B cell (primary cell): ENCODE results near the gene KCNMB2. TPM values are rescaled to one million over a fixed set of nuclear protein-coding genes. Genes with fewer than 3 reads are reported as not detected.

Source experiments
- ATAC-seq: fragments of 200-7000 bp; cut with Tn5 transposase; one replicate; pipeline ENCODE4 v1.10.0; 2021; ENCODE audit warnings: low read depth, mild to moderate bottlenecking, moderate number of reproducible peaks, moderate library complexity
- CTCF ChIA-PET: fragments of 350-600 bp; sonication (Branson Sonifier 250); formaldehyde crosslinking; loops from one replicate; lab custom pipeline; 2021; ENCODE audit warnings: antibody characterized with exemption, inconsistent platforms; lab: Charles Lee
- POLR2A ChIA-PET: fragments of 350-600 bp; sonication (Branson Sonifier 250); formaldehyde crosslinking; loops from one replicate; lab custom pipeline; 2021; ENCODE audit warnings: antibody characterized with exemption; lab: Charles Lee
- DNase-seq: peaks from one replicate; pipeline ENCODE4 v3.0.0; 2013
- H2AFZ ChIP-seq: 2 replicates; pipeline ENCODE4 v1.6.1; 2012; ENCODE audit warnings: mild to moderate bottlenecking, low read depth, low read length; ENCODE audit not compliant: insufficient read depth, poor library complexity, severe bottlenecking
- H3K27ac ChIP-seq, 2 donors: 1 replicate in 1 of 2; 2 replicates in 1 of 2; pipeline ENCODE4 v1.5.1; 2012 to 2013; ENCODE audit warnings: low read length in 2 of 2, mild to moderate bottlenecking in 2 of 2, moderate library complexity in 1 of 2
- H3K27me3 ChIP-seq, 4 experiments: fragments of 200-600 bp in 1 of 4; sonication (generic) in 1 of 4; replicated peaks in 1 of 4; 1 replicate in 2 of 4; 2 replicates in 2 of 4; pipeline versions ENCODE4 v1.6.1 to v1.7.0; 2013 to 2016; ENCODE audit warnings: low read length in 3 of 4, mild to moderate bottlenecking in 2 of 4, mixed read lengths in 1 of 4, moderate library complexity in 1 of 4; ENCODE audit not compliant: insufficient read depth in 4 of 4, control insufficient read depth in 3 of 4; ENCODE audit errors: control extremely low read depth in 1 of 4
- H3K36me3 ChIP-seq, 2 experiments: replicated peaks in 1 of 2; 1 replicate in 1 of 2; 2 replicates in 1 of 2; pipeline versions ENCODE4 v1.6.1 to v1.7.1; 2013; ENCODE audit warnings: low read length in 1 of 2; ENCODE audit not compliant: insufficient read depth in 2 of 2, control insufficient read depth in 1 of 2; ENCODE audit errors: control extremely low read depth in 1 of 2, extremely low read depth in 1 of 2
- H3K4me1 ChIP-seq, 2 donors: fragments of 200-600 bp in 1 of 2; sonication (generic) in 1 of 2; 1 replicate in 1 of 2; 2 replicates in 1 of 2; pipeline versions ENCODE4 v1.5.1 to v1.6.1; 2013 to 2017; ENCODE audit warnings: low read length in 2 of 2; ENCODE audit not compliant: control insufficient read depth in 2 of 2, insufficient read depth in 2 of 2
- H3K4me2 ChIP-seq: replicated peaks from 2 replicates; pipeline ENCODE3; 2012; ENCODE audit warnings: mild to moderate bottlenecking, low read depth, low read length; ENCODE audit not compliant: poor library complexity, severe bottlenecking
- H3K4me3 ChIP-seq, 5 experiments: fragments of 200-600 bp in 1 of 5; sonication (generic) in 1 of 5; 1 replicate in 3 of 5; 2 replicates in 2 of 5; pipeline versions ENCODE4 v1.5.1 to v1.7.0; 2011 to 2016; ENCODE audit warnings: low read length in 4 of 5, mild to moderate bottlenecking in 4 of 5, low read depth in 2 of 5, control low read depth in 1 of 5, moderate library complexity in 1 of 5; ENCODE audit not compliant: insufficient read depth in 1 of 5; ENCODE audit errors: control extremely low read depth in 1 of 5, extremely low read depth in 1 of 5
- H3K79me2 ChIP-seq: fragments of 200-600 bp; sonication (generic); one replicate; pipeline ENCODE4 v1.6.0; 2016; ENCODE audit warnings: low read length; ENCODE audit not compliant: control insufficient read depth, insufficient read depth
- H3K9ac ChIP-seq: fragments of 200-600 bp; sonication (generic); 2 replicates; pipeline ENCODE4 v1.6.1; 2017; ENCODE audit warnings: mild to moderate bottlenecking, low read length, moderate library complexity
- H3K9me3 ChIP-seq, 3 donors: one replicate each; pipeline versions ENCODE4 v1.6.1 to v1.7.1; 2013; ENCODE audit warnings: low read length in 2 of 3; ENCODE audit not compliant: control insufficient read depth in 2 of 3, insufficient read depth in 1 of 3; ENCODE audit errors: control extremely low read depth in 1 of 3
- H4K20me1 ChIP-seq: 2 replicates; pipeline ENCODE4 v1.6.0; 2012; ENCODE audit warnings: mild to moderate bottlenecking, low read length; ENCODE audit not compliant: insufficient read depth, control insufficient read depth, poor library complexity, severe bottlenecking
- H3K27ac Mint-ChIP-seq: one replicate; pipeline ENCODE4 v1.8.0; 2021; ENCODE audit warnings: mixed read lengths
- H3K27me3 Mint-ChIP-seq: one replicate; pipeline ENCODE4 v1.8.0; 2021; ENCODE audit warnings: mixed read lengths
- H3K4me1 Mint-ChIP-seq: one replicate; pipeline ENCODE4 v1.8.0; 2021; ENCODE audit warnings: mixed read lengths
- H3K4me3 Mint-ChIP-seq: one replicate; pipeline ENCODE4 v1.8.0; 2021; ENCODE audit warnings: mixed read lengths
- H3K9me3 Mint-ChIP-seq: one replicate; pipeline ENCODE4 v1.8.0; 2022; ENCODE audit warnings: mixed read lengths; ENCODE audit not compliant: insufficient read depth
- EZH2 ChIP-seq: IDR thresholded peaks from 2 replicates; pipeline ENCODE4 v1.6.1; 2012; ENCODE audit warnings: borderline replicate concordance, low read depth, mild to moderate bottlenecking, moderate library complexity, low read length; ENCODE audit not compliant: insufficient read depth, poor library complexity, severe bottlenecking
- WGBS: methylation state at CpG from one replicate; pipeline ENCODE4 v1.1.5; 2013; ENCODE audit warnings: missing lambda C conversion rate; ENCODE audit not compliant: insufficient coverage; 5-methylcytosine and 5-hydroxymethylcytosine counted together
- intact Hi-C: fragments of 100-400 bp; cut with micrococcal nuclease; formaldehyde crosslinking; loops from one replicate; pipeline ENCODE4 v1.10.0; 2022
- polyA plus RNA-seq: library from polyadenylated mRNA; depleted of rRNA; stranded (reverse); fragments of >200 nt; gene quantifications from 2 replicates; pipeline ENCODE4 v1.2.3, GENCODE V29; 2012
- total RNA-seq, 2 donors: library from RNA; stranded (reverse); fragments of 120-200 nt in 1 of 2; gene quantifications; 1 replicate in 1 of 2; 2 replicates in 1 of 2; pipeline versions ENCODE4 v1.2.3 to v1.2.4, GENCODE V29; 2013 to 2022
- TF ChIP-seq, protein P1 (sequence below): fragments of 200-600 bp; IDR thresholded peaks from one replicate; pipeline ENCODE4 v1.8.0; 2022; ENCODE audit warnings: antibody characterized with exemption, mild to moderate bottlenecking

KCNMB2 gene
- total and polyA plus RNA-seq, 2 donors (not counting 1 experiment from before 2014, with no cell fraction given), result not detected

DNA sequence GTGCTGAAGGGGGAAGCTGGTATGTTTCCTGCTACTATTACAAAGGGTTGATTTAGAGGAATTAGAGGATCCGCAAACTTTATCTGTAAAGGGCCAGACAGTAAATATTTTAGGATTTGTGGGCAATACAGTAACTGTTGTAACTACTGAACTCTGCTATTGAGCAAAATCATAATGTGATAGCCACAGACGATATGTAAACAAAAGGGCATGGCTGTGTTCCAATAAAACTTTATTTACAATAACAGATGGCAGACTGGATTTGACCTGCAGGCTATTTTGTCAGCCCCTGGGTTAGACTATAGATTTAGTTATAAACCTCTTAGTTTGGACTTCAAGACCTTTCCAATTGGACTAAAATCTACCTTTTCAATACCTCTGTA is 27.8 kb upstream of the KCNMB2 start:
- no peaks in the 10 kb centered on the region for H4K20me1 ChIP-seq
- ATAC-seq, result no peak
- 100% methylated on average over 1 of the region's 2 CpGs for WGBS
- no peaks in the 10 kb centered on the region for H3K36me3 ChIP-seq
- H2AFZ ChIP-seq, result no peak overlapping the region
- no peak overlapping the region for H3K4me3 ChIP-seq
- intact Hi-C loops, result no loop called here
- CTCF ChIA-PET, result no interaction called here
- TF ChIP-seq, protein P1, sequence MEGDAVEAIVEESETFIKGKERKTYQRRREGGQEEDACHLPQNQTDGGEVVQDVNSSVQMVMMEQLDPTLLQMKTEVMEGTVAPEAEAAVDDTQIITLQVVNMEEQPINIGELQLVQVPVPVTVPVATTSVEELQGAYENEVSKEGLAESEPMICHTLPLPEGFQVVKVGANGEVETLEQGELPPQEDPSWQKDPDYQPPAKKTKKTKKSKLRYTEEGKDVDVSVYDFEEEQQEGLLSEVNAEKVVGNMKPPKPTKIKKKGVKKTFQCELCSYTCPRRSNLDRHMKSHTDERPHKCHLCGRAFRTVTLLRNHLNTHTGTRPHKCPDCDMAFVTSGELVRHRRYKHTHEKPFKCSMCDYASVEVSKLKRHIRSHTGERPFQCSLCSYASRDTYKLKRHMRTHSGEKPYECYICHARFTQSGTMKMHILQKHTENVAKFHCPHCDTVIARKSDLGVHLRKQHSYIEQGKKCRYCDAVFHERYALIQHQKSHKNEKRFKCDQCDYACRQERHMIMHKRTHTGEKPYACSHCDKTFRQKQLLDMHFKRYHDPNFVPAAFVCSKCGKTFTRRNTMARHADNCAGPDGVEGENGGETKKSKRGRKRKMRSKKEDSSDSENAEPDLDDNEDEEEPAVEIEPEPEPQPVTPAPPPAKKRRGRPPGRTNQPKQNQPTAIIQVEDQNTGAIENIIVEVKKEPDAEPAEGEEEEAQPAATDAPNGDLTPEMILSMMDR, result no peak
- TF ChIP-seq EZH2, result no peak
- no peaks in the 10 kb centered on the region for H3K9me3 Mint-ChIP-seq
- no peaks in the 10 kb centered on the region for H3K27me3 ChIP-seq
- POLR2A ChIA-PET, result no interaction called here
- H3K4me2 ChIP-seq, result no peak overlapping the region
- H3K79me2 ChIP-seq, result no peaks in the 10 kb centered on the region
- no peaks in the 10 kb centered on the region for H3K9me3 ChIP-seq
- H3K27ac ChIP-seq, result no peak overlapping the region
- H3K4me1 ChIP-seq, result no peaks in the 10 kb centered on the region
- H3K4me1 Mint-ChIP-seq, result no peaks in the 10 kb centered on the region
- no peak overlapping the region for H3K27ac Mint-ChIP-seq
- no peaks in the 10 kb centered on the region for H3K27me3 Mint-ChIP-seq
- no peak for DNase-seq
- no peak overlapping the region for H3K9ac ChIP-seq
- H3K4me3 Mint-ChIP-seq, result no peak overlapping the region

DNA sequence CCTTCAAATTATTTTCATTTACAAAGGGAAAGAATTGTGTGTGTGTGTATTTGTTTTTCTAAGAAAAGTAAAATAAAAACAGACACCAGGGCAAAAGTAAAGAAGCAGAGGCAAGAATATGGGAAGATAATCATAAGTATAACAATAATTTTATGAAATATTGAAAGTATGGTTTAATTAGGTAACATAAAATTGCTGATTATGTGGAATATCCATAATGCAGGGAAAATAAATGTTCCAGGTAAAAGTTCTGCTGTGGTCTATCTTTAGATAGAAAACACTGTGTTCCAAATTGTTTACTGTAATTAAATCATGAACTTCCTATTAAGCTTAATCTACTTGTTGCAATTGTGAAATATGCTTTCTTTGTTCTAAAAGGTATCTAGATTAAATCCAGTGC is 25.7 kb upstream of the KCNMB2 start:
- POLR2A ChIA-PET, result no interaction called here
- Histone ChIP-seq H3K79me2 (no peaks in the 10 kb centered on the region), H3K9me3 (no peaks in the 10 kb centered on the region), H3K27ac (no peak overlapping the region), H3K4me3 (no peak overlapping the region), H2AFZ (no peak overlapping the region), H3K36me3 (no peaks in the 10 kb centered on the region), H3K27me3 (no peaks in the 10 kb centered on the region), H4K20me1 (no peaks in the 10 kb centered on the region), H3K4me2 (no peak overlapping the region), H3K9ac (no peak overlapping the region), H3K4me1 (no peaks in the 10 kb centered on the region)
- Mint-ChIP-seq H3K27ac (no peak overlapping the region), H3K27me3 (no peaks in the 10 kb centered on the region), H3K4me3 (no peak overlapping the region), H3K4me1 (no peaks in the 10 kb centered on the region), H3K9me3 (no peaks in the 10 kb centered on the region)
- CTCF ChIA-PET, result no interaction called here
- TF ChIP-seq, protein P1, result no peak
- no peak for TF ChIP-seq EZH2
- DNase-seq (no peak), ATAC-seq (no peak)
- intact Hi-C loops, result no loop called here
